SK-N-SH (cell line): ENCODE results near the gene FKBP4. TPM values are rescaled to one million over a fixed set of nuclear protein-coding genes. Genes with fewer than 3 reads are reported as not detected.
A peak's percentile ranks its signal among the peaks of the same experiment; 100 is the strongest.

Source experiments
- CTCF ChIA-PET: fragments of 300-600, 350-600 bp; formaldehyde crosslinking; extraction: SDS; loops from one replicate; lab custom pipeline; 2021; lab: Yijun Ruan, JAX
- POLR2A ChIA-PET: fragments of 350-600 bp; sonication (Branson Sonifier 250); formaldehyde crosslinking; extraction: SDS; loops from one replicate; lab custom pipeline; 2020; ENCODE audit warnings: antibody characterized with exemption, inconsistent platforms; lab: Yijun Ruan, JAX
- DNase-seq: peaks from one replicate; pipeline ENCODE4 v3.0.0; 2012
- H2AFZ ChIP-seq: fragments of 200-600 bp; sonication (generic); 2 replicates; pipeline ENCODE4 v1.8.1; 2016; ENCODE audit warnings: antibody characterized with exemption, mild to moderate bottlenecking, low read depth
- H3F3A ChIP-seq: fragments of 200-600 bp; sonication (generic); replicated peaks from 2 replicates; pipeline ENCODE3; 2016; ENCODE audit warnings: antibody characterized with exemption, mild to moderate bottlenecking; ENCODE audit not compliant: insufficient read depth
- H3K27ac ChIP-seq, 2 experiments: fragments of 200-500 bp in 1 of 2; fragments of 200-600 bp in 1 of 2; sonication (Bioruptor generic) in 1 of 2; sonication (generic), shearing (Covaris generic) in 1 of 2; 2 replicates each; pipeline versions ENCODE4 v1.5.1 to v1.6.1; 2014 to 2016; ENCODE audit warnings: low read depth in 2 of 2, inconsistent platforms in 1 of 2, low read length in 1 of 2, mild to moderate bottlenecking in 1 of 2, mixed read lengths in 1 of 2
- H3K27me3 ChIP-seq: fragments of 200-600 bp; sonication (generic), shearing (Covaris generic); 2 replicates; pipeline ENCODE4 v1.6.1; 2016; ENCODE audit warnings: mixed run types; ENCODE audit not compliant: insufficient read depth
- H3K36me3 ChIP-seq, 2 experiments: fragments of 200-500 bp in 1 of 2; fragments of 200-600 bp in 1 of 2; sonication (Bioruptor generic) in 1 of 2; sonication (generic) in 1 of 2; replicated peaks in 1 of 2; 2 replicates each; pipeline versions ENCODE3 to v1.5.1; 2014 to 2016; ENCODE audit warnings: low read length in 1 of 2, mild to moderate bottlenecking in 1 of 2; ENCODE audit not compliant: insufficient read depth in 2 of 2, control insufficient read depth in 1 of 2
- H3K4me1 ChIP-seq, 2 experiments: fragments of 200-500 bp in 1 of 2; fragments of 200-600 bp in 1 of 2; sonication (Bioruptor generic) in 1 of 2; sonication (generic), shearing (Covaris generic) in 1 of 2; 2 replicates each; pipeline versions ENCODE4 v1.5.1 to v1.6.1; 2014 to 2016; ENCODE audit warnings: low read depth in 1 of 2, low read length in 1 of 2, mixed run types in 1 of 2; ENCODE audit not compliant: insufficient read depth in 2 of 2, control insufficient read depth in 1 of 2
- H3K4me2 ChIP-seq: fragments of 200-600 bp; sonication (generic), shearing (Covaris generic); 2 replicates; pipeline ENCODE4 v1.6.1; 2017; ENCODE audit warnings: mixed run types
- H3K4me3 ChIP-seq, 2 experiments: fragments of 200-500 bp in 1 of 2; fragments of 200-600 bp in 1 of 2; sonication (Bioruptor generic) in 1 of 2; sonication (generic), shearing (Covaris generic) in 1 of 2; 2 replicates each; pipeline versions ENCODE4 v1.5.1 to v1.8.1; 2014 to 2016; ENCODE audit warnings: low read depth in 2 of 2, inconsistent platforms in 1 of 2, low read length in 1 of 2, mild to moderate bottlenecking in 1 of 2, mixed read lengths in 1 of 2, moderate library complexity in 1 of 2
- H3K79me2 ChIP-seq: fragments of 200-600 bp; sonication (generic); 2 replicates; pipeline ENCODE4 v1.8.1; 2017; ENCODE audit warnings: mild to moderate bottlenecking; ENCODE audit not compliant: insufficient read depth
- H3K9ac ChIP-seq: fragments of 200-600 bp; sonication (generic); 2 replicates; pipeline ENCODE4 v1.6.1; 2017; ENCODE audit warnings: mixed run types
- H3K9me2 ChIP-seq: fragments of 200-600 bp; sonication (generic); 2 replicates; pipeline ENCODE4 v1.6.1; 2017; ENCODE audit warnings: mixed run types
- H3K9me3 ChIP-seq: fragments of 200-600 bp; sonication (generic); 2 replicates; pipeline ENCODE4 v1.6.1; 2017; ENCODE audit warnings: mixed run types, mild to moderate bottlenecking, moderate library complexity
- H4K20me1 ChIP-seq: fragments of 200-600 bp; sonication (generic); 2 replicates; pipeline ENCODE4 v1.6.1; 2017; ENCODE audit warnings: mild to moderate bottlenecking, mixed run types; ENCODE audit not compliant: insufficient read depth
- IRF3 ChIP-seq: fragments of 150-350 bp; IDR thresholded peaks from 2 replicates; pipeline ENCODE4 v1.6.1; 2016; ENCODE audit warnings: mild to moderate bottlenecking, low read depth, low read length
- MAX ChIP-seq: IDR thresholded peaks from 2 replicates; pipeline ENCODE4 v1.4.0; 2012; ENCODE audit warnings: low read depth
- NFIC ChIP-seq: IDR thresholded peaks from 2 replicates; pipeline ENCODE4 v1.4.0; 2012; ENCODE audit warnings: borderline replicate concordance
- RAD21 ChIP-seq: IDR thresholded peaks from 2 replicates; pipeline ENCODE4 v1.6.1; 2012; ENCODE audit warnings: mild to moderate bottlenecking, low read length
- RXRA ChIP-seq: IDR thresholded peaks from 2 replicates; pipeline ENCODE4 v1.4.0; 2012; ENCODE audit warnings: low read depth, mild to moderate bottlenecking, borderline replicate concordance
- TCF12 ChIP-seq: IDR thresholded peaks from 2 replicates; pipeline ENCODE4 v1.4.0; 2012
- WGBS: methylation state at CpG from one replicate; pipeline ENCODE4 v1.1.6; 2017; ENCODE audit warnings: low lambda C conversion rate; 5-methylcytosine and 5-hydroxymethylcytosine counted together
- polyA plus RNA-seq, 3 experiments: library from polyadenylated mRNA; depleted of rRNA; stranded (reverse); fragments of >200 nt; gene quantifications; 2 replicates each; pipeline ENCODE4 v1.2.3, GENCODE V29; 2012
- TF ChIP-seq, protein P1 (sequence below): fragments of 200-600 bp; sonication (generic); IDR thresholded peaks from 2 replicates; pipeline ENCODE4 v1.6.1; 2017; ENCODE audit warnings: antibody characterized with exemption, mild to moderate bottlenecking, moderate library complexity

The FKBP4 gene
- polyA plus RNA-seq, 1 of the 3 experiments (the other 2 are of a cell fraction) = 53.2 TPM

DNA sequence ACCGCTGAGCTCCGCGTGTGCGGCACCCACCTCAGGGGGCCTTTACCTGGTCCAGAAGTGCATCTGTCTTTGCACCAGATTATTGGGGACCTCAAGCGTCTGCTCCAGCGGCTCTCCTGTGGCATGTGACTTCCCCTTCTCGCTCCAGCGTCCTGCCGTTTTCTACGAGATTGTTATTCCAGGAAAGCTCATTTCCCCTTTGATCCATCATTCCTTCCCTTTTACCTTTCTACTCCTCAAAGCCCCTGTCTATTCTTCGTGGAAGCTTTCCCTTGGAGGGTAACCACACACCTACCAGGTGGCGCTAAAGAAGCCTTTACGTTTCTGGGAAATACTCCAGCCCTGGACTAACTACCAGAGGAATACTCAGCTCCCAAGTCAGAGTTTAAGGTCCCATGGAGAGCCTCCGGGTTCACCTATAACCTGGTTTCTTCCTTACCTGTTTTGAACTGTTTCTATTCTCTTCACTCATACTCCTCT is 1.5 kb downstream of the FKBP4 start:
- Histone ChIP-seq H3K4me3 (peak overlapping the region; percentile 77 to 84), H3K36me3 (peaks cover 26 to 49% of the 10 kb centered on the region in 2 experiments), H3K27me3 (no peaks in the 10 kb centered on the region), H3K4me1 (peaks cover 0 to 23% of the 10 kb centered on the region in 2 experiments; a peak in 3 of 4 replicates), H3K79me2 (peaks cover 24% of the 10 kb centered on the region), H3K27ac (peak overlapping the region in 1 of 2 experiments; percentile 75; a peak in 1 of 4 replicates), H3K9me2 (no peaks in the 10 kb centered on the region), H2AFZ (peak overlapping the region; percentile 69), H4K20me1 (0 out of 2 replicates have a peak, but pooled peaks cover 5% of the 10 kb centered on the region), H3K4me2 (peak overlapping the region; percentile 98), H3F3A (no peaks in the 10 kb centered on the region), H3K9me3 (no peaks in the 10 kb centered on the region), H3K9ac (peak overlapping the region; percentile 58; the same call in 1 of the 2 replicates)
- TF ChIP-seq IRF3 = no peak
- TF ChIP-seq, protein P1, sequence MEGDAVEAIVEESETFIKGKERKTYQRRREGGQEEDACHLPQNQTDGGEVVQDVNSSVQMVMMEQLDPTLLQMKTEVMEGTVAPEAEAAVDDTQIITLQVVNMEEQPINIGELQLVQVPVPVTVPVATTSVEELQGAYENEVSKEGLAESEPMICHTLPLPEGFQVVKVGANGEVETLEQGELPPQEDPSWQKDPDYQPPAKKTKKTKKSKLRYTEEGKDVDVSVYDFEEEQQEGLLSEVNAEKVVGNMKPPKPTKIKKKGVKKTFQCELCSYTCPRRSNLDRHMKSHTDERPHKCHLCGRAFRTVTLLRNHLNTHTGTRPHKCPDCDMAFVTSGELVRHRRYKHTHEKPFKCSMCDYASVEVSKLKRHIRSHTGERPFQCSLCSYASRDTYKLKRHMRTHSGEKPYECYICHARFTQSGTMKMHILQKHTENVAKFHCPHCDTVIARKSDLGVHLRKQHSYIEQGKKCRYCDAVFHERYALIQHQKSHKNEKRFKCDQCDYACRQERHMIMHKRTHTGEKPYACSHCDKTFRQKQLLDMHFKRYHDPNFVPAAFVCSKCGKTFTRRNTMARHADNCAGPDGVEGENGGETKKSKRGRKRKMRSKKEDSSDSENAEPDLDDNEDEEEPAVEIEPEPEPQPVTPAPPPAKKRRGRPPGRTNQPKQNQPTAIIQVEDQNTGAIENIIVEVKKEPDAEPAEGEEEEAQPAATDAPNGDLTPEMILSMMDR = peak; percentile 20; the same call in 1 of the 2 replicates
- POLR2A ChIA-PET = interaction anchor here (0.7 to 1.7 kb wide), 4 partner anchors 8 to 392 kb away, joined by 3 read pairs; partner anchors contain the start of gene TULP3
- no peak for DNase-seq
- CTCF ChIA-PET = interaction anchor here (0.6 to 6.7 kb wide), 10 partner anchors 11 to 246 kb away, joined by 3 to 54 read pairs (median 4); no protein-coding TSS in a partner anchor
- WGBS = 6% methylated on average over 14 of the region's 14 CpGs

DNA sequence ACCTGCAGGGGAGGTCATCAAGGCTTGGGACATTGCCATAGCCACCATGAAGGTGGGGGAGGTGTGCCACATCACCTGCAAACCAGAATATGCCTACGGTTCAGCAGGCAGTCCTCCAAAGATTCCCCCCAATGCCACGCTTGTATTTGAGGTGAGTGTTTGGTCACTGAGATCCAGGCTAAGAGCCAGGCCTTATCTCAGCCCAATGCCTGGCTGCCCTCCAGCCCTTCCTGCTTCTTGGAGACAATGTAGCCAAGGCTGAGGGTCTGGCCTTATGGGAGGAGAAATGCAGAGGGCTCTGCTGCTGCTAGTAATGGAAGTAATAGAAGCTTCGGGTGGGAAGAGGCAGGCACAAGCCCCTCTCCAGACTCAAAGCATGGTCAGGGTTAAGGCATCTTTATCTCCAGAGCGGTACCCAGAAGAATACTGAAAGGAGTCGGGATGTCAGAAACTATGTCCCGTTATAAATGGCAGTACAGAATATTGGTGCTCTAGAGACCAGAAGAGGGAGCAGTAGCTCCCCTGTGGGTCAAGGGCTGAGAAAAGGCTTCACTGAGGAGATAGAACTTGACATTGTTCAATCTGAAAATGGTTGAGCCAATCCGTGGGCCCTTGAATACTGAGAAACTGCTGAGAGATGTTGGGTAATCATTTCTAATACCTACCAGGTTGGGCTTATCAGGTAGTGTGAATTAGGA is 3.1 kb downstream of the FKBP4 start:
- Histone ChIP-seq H3K79me2 (peaks cover 24% of the 10 kb centered on the region), H3K4me2 (no peak overlapping the region)
- TF ChIP-seq NFIC = no peak
- TF ChIP-seq RXRA = no peak
- TF ChIP-seq, protein P1 = peak; percentile 26
- no peak for TF ChIP-seq TCF12
- no peak for TF ChIP-seq MAX
- 0 out of 2 replicates have a peak, but pooled peaks have one; percentile 5 for TF ChIP-seq RAD21
- TF ChIP-seq, all 33 proteins: peak for 2
- POLR2A ChIA-PET = no interaction called here
- no peaks in the 10 kb centered on the region for H3K9me2 ChIP-seq
- no peaks in the 10 kb centered on the region for H3F3A ChIP-seq
- no peak overlapping the region; a peak in 1 of 4 replicates for H3K27ac ChIP-seq
- peaks cover 40 to 64% of the 10 kb centered on the region in 2 experiments for H3K36me3 ChIP-seq
- H3K27me3 ChIP-seq = no peaks in the 10 kb centered on the region
- DNase-seq = no peak
- 94% methylated on average over 7 of the region's 7 CpGs for WGBS
- no peak overlapping the region; a peak in 1 of 4 replicates for H3K4me3 ChIP-seq
- H3K9ac ChIP-seq = no peak overlapping the region
- 0 out of 2 replicates have a peak, but pooled peaks cover 5% of the 10 kb centered on the region for H4K20me1 ChIP-seq
- no peaks in the 10 kb centered on the region for H3K9me3 ChIP-seq
- peaks cover 0 to 23% of the 10 kb centered on the region in 2 experiments; a peak in 3 of 4 replicates for H3K4me1 ChIP-seq
- CTCF ChIA-PET = interaction anchor here (0.8 to 6.7 kb wide), 4 partner anchors 13 to 109 kb away, joined by 3 to 54 read pairs (median 4); no protein-coding TSS in a partner anchor
- H2AFZ ChIP-seq = no peak overlapping the region
